NCI-H187 treated with DMSO at 0.1 percent for 48 hours (cell line): ENCODE measurements around the gene NEIL1.
"Not testable (repeated sequence)": the region's sequence is repeated elsewhere in the genome, so short reads cannot be mapped to it uniquely, and the experiment has no call there.

ENCODE experiments used
- DNase-seq: peaks from one replicate; lab custom pipeline; 2025; lab: John Stamatoyannopoulos, UW

NEIL1 gene

DNA sequence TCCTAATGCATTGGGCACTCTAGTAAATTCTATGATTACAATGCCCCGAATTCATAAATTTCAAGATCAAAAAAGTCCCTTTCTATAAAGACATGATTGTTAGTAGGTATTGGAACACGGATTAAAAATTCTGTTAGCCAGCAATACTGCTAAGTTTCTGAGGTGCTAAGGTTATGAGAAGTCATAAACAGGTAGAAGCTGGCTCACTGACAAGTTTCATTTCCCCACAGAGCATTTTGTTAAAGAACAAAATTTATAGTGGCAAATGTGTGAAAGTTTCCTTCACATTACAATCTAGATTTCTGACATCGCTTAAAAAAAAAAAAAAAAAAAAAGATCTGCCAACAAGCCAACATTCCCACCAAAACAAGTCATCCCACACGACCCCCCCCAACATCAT lies 33.9 kb downstream of the NEIL1 start:
- no peak for DNase-seq

DNA sequence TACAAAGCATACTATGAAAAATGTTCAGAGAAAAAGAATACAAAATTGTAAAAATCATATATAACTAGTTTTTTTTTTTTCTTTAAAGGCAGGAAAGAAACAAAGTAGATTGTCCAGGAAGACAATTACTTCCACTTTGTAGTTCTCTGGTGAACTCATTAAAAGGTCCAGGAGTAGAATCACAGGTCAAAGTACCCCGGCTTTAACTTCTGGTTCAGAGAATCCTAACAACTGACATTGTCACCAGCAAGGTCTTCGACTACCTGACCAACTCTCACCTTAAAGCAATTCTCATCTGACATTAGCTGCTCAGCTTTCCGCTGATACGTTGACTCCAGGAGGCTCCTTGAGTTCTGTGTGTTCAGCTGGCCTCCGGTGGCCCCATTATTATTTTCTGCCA lies 37.1 kb downstream of the NEIL1 start:
- DNase-seq, result not testable (repeated sequence)

DNA sequence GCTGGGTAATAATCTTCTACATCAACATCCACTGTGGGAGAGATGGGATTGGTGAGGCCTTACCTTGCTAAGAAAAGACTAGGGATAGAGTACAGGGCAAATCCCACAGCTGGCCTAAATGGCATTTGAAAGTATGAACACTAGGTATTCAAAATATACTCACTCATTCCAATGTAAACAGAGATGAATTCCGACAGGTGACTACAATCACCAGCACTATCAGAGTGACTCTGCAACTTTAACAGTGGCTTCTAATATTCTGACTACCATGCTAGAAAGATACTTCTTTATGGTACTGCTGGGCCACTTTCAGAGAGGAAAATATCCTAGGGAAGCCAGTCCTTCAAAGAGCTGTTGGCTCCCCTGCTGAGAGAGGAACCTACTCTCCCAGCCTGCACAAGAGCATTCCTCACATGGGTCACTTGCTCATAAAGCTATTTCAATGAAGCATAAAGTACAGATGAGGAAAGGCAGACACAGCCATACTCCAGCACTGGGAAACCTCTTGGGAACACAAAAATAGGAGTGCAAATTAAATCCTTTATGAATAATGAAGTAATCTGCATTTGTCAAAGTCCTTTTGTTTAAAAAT lies 43.0 kb downstream of the NEIL1 start:
- DNase-seq, result peak; percentile 35

DNA sequence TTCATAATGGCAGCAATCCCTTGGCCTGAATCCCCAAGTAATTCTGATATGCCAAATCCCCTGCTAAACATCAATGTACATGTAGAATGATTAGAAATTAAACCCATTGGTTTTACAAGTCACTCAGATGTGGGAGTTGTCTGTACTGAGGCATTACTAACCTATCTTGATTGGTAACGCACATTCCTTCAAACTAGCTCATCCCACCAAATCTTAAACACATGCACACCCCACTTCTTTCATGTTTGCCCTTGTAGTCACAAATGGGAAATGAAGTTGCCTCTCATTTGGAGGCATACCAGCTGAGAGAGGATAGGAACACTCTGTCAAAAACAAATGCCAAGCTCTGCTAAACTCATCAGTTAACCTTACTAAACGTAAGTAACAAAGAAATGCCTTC lies 50.7 kb downstream of the NEIL1 start:
- no peak for DNase-seq

DNA sequence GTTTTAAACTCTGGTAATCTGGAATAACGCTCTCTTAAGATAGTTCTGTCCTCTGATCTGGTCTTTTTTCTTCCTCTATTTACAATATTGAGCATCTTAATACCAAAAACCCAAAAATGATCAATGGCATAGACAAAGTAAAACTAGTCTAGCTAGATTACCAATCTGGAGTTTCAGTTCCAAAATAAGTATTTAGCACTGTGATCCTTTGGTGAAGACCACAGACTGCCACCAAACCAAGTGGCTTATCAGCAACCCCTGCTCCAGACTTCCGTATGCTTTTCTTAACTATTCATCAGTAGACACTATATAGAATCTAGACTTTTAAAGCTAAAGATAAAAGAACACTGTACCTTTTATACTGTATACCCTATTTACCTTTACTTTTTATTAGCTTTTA lies 57.1 kb downstream of the NEIL1 start:
- no peak for DNase-seq
